GM23338 (cell line): ENCODE measurements around the gene TRIM14. TPM values are rescaled to one million over a fixed set of nuclear protein-coding genes. Genes with fewer than 3 reads are reported as not detected.

Experiments
- ATAC-seq: fragments of 200-7000 bp; cut with Tn5 transposase; 3 replicates; pipeline ENCODE4 v1.9.1; 2020
- DNase-seq: peaks from one replicate; pipeline ENCODE4 v3.0.0-alpha.2; 2015; ENCODE audit warnings: low spot score
- H2AFZ ChIP-seq: fragments of 200-600 bp; sonication (generic); 2 replicates; pipeline ENCODE4 v1.8.0; 2016; ENCODE audit warnings: antibody characterized with exemption, mild to moderate bottlenecking, moderate library complexity
- H3F3A ChIP-seq: fragments of 200-600 bp; sonication (generic); replicated peaks from 2 replicates; pipeline ENCODE4 v1.8.0; 2017; ENCODE audit warnings: antibody characterized with exemption, mixed run types, low read depth
- H3K27ac ChIP-seq: fragments of 200-600 bp; sonication (generic); 2 replicates; pipeline ENCODE4 v1.6.1; 2016; ENCODE audit warnings: low read depth
- H3K27me3 ChIP-seq: fragments of 200-600 bp; sonication (generic); 2 replicates; pipeline ENCODE4 v1.8.0; 2016; ENCODE audit warnings: mild to moderate bottlenecking, mixed run types, moderate library complexity; ENCODE audit not compliant: insufficient read depth
- H3K36me3 ChIP-seq: fragments of 200-600 bp; sonication (generic); 2 replicates; pipeline ENCODE4 v1.8.0; 2016; ENCODE audit warnings: mild to moderate bottlenecking; ENCODE audit not compliant: insufficient read depth
- H3K4me1 ChIP-seq: fragments of 200-600 bp; sonication (generic); 2 replicates; pipeline ENCODE4 v1.8.0; 2016; ENCODE audit warnings: mild to moderate bottlenecking, moderate library complexity; ENCODE audit not compliant: insufficient read depth
- H3K4me2 ChIP-seq: fragments of 200-600 bp; sonication (generic); 2 replicates; pipeline ENCODE4 v1.7.1; 2017; ENCODE audit warnings: mixed run types
- H3K4me3 ChIP-seq: fragments of 200-600 bp; sonication (generic); 2 replicates; pipeline ENCODE4 v1.6.1; 2016; ENCODE audit warnings: mixed run types
- H3K79me2 ChIP-seq: fragments of 200-600 bp; sonication (generic); replicated peaks from 2 replicates; pipeline ENCODE4 v1.8.0; 2017; ENCODE audit warnings: mild to moderate bottlenecking; ENCODE audit not compliant: insufficient read depth
- H3K9me2 ChIP-seq: fragments of 200-600 bp; sonication (generic); 2 replicates; pipeline ENCODE4 v1.8.0; 2017; ENCODE audit not compliant: insufficient read depth
- H4K20me1 ChIP-seq: fragments of 200-600 bp; sonication (generic); replicated peaks from 2 replicates; pipeline ENCODE4 v1.8.0; 2017; ENCODE audit warnings: mild to moderate bottlenecking; ENCODE audit not compliant: insufficient read depth
- H3K27ac Mint-ChIP-seq: 2 replicates; pipeline ENCODE4 v1.8.0; 2020; ENCODE audit warnings: inconsistent platforms, mild to moderate bottlenecking, moderate library complexity, mixed read lengths
- H3K27me3 Mint-ChIP-seq: 3 replicates; pipeline ENCODE4 v1.8.0; 2022; ENCODE audit warnings: low read depth, mild to moderate bottlenecking, moderate library complexity, mixed read lengths, inconsistent platforms; ENCODE audit not compliant: insufficient read depth, poor library complexity
- H3K36me3 Mint-ChIP-seq: 3 replicates; pipeline ENCODE4 v1.8.0; 2021; ENCODE audit warnings: low read depth, mild to moderate bottlenecking, inconsistent platforms, moderate library complexity, mixed read lengths
- H3K4me1 Mint-ChIP-seq: 3 replicates; pipeline ENCODE4 v1.8.0; 2020; ENCODE audit warnings: mild to moderate bottlenecking, inconsistent platforms, mixed read lengths
- H3K4me3 Mint-ChIP-seq: 3 replicates; pipeline ENCODE4 v1.8.0; 2021; ENCODE audit warnings: moderate library complexity, mild to moderate bottlenecking, inconsistent platforms, mixed read lengths
- H3K9me3 Mint-ChIP-seq: 3 replicates; pipeline ENCODE4 v1.8.0; 2020; ENCODE audit warnings: moderate library complexity, mild to moderate bottlenecking, inconsistent platforms, mixed read lengths
- CTCF ChIP-seq, 2 experiments: fragments of 200-600 bp in 1 of 2; sonication (generic) in 1 of 2; conservative IDR thresholded peaks; 2 replicates each; pipeline versions ENCODE4 v1.5.1 to v1.6.1; 2016 to 2017; ENCODE audit warnings: antibody characterized with exemption in 2 of 2, low read depth in 2 of 2, mild to moderate bottlenecking in 2 of 2, moderate library complexity in 1 of 2
- EZH2 ChIP-seq: fragments of 200-600 bp; sonication (generic); IDR thresholded peaks from one replicate; pipeline ENCODE4 v1.8.0; 2017; ENCODE audit warnings: antibody characterized with exemption, mild to moderate bottlenecking, low read depth; ENCODE audit not compliant: unreplicated experiment
- STAT1 ChIP-seq: IDR thresholded peaks from one replicate; pipeline ENCODE4 v1.6.1; 2016; ENCODE audit warnings: antibody characterized with exemption; ENCODE audit not compliant: unreplicated experiment
- ZNF114 ChIP-seq: fragments of 250-450 bp; sonication (Bioruptor Pico); IDR thresholded peaks from 2 replicates; pipeline ENCODE4 v1.5.0; 2020; ENCODE audit warnings: mild to moderate bottlenecking, moderate library complexity
- polyA plus RNA-seq: library from polyadenylated mRNA; unstranded; fragments of >200 nt; fragmentation: Nextera tagmentation; extraction: Ambion mirVana; gene quantifications from 2 replicates; pipeline ENCODE4 v1.2.1, GENCODE V29; 2016
- total RNA-seq: library from RNA; depleted of rRNA; stranded (reverse); fragments of >200 nt; shearing (Covaris generic); gene quantifications from 2 replicates; pipeline ENCODE4 v1.2.3, GENCODE V29; 2014
- TF ChIP-seq, protein P1 (sequence below): IDR thresholded peaks from one replicate; pipeline ENCODE4 v1.6.1; 2018; ENCODE audit warnings: antibody characterized with exemption; ENCODE audit not compliant: unreplicated experiment

TRIM14 gene
- total and polyA plus RNA-seq, 2 experiments from 2014 or later = 17.2 to 25.3 TPM

- TF ChIP-seq, protein P1, sequence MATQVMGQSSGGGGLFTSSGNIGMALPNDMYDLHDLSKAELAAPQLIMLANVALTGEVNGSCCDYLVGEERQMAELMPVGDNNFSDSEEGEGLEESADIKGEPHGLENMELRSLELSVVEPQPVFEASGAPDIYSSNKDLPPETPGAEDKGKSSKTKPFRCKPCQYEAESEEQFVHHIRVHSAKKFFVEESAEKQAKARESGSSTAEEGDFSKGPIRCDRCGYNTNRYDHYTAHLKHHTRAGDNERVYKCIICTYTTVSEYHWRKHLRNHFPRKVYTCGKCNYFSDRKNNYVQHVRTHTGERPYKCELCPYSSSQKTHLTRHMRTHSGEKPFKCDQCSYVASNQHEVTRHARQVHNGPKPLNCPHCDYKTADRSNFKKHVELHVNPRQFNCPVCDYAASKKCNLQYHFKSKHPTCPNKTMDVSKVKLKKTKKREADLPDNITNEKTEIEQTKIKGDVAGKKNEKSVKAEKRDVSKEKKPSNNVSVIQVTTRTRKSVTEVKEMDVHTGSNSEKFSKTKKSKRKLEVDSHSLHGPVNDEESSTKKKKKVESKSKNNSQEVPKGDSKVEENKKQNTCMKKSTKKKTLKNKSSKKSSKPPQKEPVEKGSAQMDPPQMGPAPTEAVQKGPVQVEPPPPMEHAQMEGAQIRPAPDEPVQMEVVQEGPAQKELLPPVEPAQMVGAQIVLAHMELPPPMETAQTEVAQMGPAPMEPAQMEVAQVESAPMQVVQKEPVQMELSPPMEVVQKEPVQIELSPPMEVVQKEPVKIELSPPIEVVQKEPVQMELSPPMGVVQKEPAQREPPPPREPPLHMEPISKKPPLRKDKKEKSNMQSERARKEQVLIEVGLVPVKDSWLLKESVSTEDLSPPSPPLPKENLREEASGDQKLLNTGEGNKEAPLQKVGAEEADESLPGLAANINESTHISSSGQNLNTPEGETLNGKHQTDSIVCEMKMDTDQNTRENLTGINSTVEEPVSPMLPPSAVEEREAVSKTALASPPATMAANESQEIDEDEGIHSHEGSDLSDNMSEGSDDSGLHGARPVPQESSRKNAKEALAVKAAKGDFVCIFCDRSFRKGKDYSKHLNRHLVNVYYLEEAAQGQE = no peak
Observed at GRCh38 chr9:98140503-98140902, 21.5 kb upstream of the TRIM14 start (continued).

GRCh38 chr9:98136489-98136888, 17.5 kb upstream of the TRIM14 start:
- Histone ChIP-seq H3K4me1 (no peaks in the 10 kb centered on the region), H3F3A (no peaks in the 10 kb centered on the region), H3K9me2 (no peaks in the 10 kb centered on the region), H2AFZ (no peak overlapping the region), H3K4me2 (no peak overlapping the region), H3K79me2 (no peaks in the 10 kb centered on the region), H3K4me3 (no peak overlapping the region), H3K27me3 (no peaks in the 10 kb centered on the region), H3K27ac (no peak overlapping the region), H4K20me1 (no peaks in the 10 kb centered on the region), H3K36me3 (no peaks in the 10 kb centered on the region; the same call in 1 of the 2 replicates)
- Mint-ChIP-seq H3K27ac (no peak overlapping the region), H3K4me3 (no peak overlapping the region), H3K9me3 (no peaks in the 10 kb centered on the region), H3K36me3 (peaks cover 7% of the 10 kb centered on the region; the same call in 2 of the 3 replicates), H3K27me3 (no peaks in the 10 kb centered on the region), H3K4me1 (peaks cover 6% of the 10 kb centered on the region)
- DNase-seq (no peak), ATAC-seq (no peak)
- TF ChIP-seq ZNF114 (CRISPR knock-in tag) (no peak), CTCF (conservative IDR thresholded peaks at IDR 0.05; ENCODE audit: low read depth in 2 of 2) (no peak), EZH2 (no peak), STAT1 (no peak)
- TF ChIP-seq, protein P1 = no peak
